HG03378 (cell line): Measurements from ENCODE around the gene MIF4GD.
"Not testable (repeated sequence)": the region's sequence is repeated elsewhere in the genome, so short reads cannot be mapped to it uniquely, and the experiment has no call there.

Experiments used
- ATAC-seq: cut with Tn5 transposase; IDR thresholded peaks from one replicate; pipeline ENCODE4 v1.9.1; 2021; ENCODE audit warnings: mild to moderate bottlenecking, moderate library complexity; ENCODE audit not compliant: unreplicated experiment

The MIF4GD gene

GRCh38 chr17:75262112-75262606 lies 8.9 kb downstream of the MIF4GD start:
- no peak for ATAC-seq

DNA sequence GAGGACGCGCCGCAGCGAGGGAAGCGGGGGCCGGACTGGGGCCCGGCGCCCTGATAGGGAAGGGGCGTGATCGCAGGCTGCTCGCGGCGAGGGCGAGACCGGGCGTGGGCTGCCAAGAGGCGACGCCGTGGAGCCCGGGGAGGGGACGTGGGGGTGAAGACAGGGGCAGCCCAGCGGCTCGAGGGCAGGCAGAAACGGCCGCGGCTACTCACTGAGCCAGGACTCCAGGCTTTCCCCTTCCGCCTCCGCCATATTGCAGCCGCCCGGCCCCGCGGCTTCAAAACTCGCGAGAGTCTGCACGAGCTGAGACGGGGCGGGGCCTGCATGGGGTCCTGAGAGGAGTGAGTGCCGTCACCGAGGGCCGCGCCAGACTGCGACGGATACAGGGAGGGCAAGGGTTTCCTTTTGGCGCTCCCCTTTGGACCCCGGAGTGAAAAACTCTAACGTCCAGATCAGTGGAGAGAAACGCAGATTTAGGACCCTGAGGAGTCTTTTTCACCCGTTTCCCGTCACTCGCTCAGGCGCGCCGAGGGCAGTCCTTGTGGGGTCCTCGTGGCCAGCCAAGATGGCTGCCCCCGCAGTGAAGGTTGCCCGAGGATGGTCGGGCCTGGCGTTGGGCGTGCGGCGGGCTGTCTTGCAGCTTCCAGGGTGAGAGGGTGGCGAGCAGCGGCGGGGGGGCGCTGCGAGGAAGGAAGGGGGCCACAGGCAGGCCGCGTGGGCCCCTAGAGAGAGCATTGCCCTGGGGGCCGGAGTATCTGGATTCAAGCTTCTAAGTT lies 9.5 kb downstream of the MIF4GD start, which contains the start of the genes GGA3 and MRPS7:
Gene GGA3, minus strand, starts transcription at position 271 of the 776 bp plus-strand sequence. Its CDS starts 19 bp downstream, at position 252.
Gene MRPS7, plus strand, starts transcription at position 544 of the 776 bp plus-strand sequence. Its CDS starts 22 bp downstream, at position 566.
- ATAC-seq = peak; percentile 60

DNA sequence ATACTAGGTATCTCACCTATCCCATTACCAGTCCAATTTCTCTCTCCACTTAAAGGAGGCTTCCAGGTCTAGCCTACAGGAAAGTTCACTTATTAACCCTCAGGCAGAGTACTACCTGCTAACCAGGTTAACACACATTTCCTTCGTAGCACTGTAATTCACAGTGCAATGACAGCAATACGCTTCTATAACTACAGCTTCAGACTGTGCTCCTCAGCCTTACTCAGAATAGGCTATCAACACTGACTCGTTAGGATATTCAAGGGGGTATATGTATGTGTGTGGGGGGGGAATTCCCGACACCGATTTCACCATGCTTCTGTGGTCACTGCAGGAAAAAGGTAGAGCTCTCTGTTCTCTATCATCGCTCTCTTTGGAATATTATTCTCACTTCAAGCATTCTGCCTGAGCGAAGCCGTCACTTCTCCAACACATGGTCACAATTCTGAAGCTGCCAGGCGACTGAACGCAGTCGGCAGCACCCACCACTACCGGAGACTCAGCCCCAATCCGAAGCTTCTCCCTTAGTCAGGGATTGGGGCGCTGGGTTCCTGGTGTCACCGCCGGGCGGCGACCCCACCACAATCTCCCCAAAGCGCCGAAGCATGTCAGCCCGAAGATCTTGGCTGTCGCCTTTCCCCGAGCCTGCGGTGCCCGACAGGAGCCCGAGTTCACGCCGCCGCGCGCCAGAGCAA lies 10.2 kb downstream of the MIF4GD start:
- ATAC-seq = peak; percentile 26

GRCh38 chr17:75257228-75257627 lies 13.8 kb downstream of the MIF4GD start:
- ATAC-seq = not testable (repeated sequence)

- ATAC-seq = not testable (repeated sequence)
Measured at GRCh38 chr17:75255954-75256698, 14.9 kb downstream of the MIF4GD start.

DNA sequence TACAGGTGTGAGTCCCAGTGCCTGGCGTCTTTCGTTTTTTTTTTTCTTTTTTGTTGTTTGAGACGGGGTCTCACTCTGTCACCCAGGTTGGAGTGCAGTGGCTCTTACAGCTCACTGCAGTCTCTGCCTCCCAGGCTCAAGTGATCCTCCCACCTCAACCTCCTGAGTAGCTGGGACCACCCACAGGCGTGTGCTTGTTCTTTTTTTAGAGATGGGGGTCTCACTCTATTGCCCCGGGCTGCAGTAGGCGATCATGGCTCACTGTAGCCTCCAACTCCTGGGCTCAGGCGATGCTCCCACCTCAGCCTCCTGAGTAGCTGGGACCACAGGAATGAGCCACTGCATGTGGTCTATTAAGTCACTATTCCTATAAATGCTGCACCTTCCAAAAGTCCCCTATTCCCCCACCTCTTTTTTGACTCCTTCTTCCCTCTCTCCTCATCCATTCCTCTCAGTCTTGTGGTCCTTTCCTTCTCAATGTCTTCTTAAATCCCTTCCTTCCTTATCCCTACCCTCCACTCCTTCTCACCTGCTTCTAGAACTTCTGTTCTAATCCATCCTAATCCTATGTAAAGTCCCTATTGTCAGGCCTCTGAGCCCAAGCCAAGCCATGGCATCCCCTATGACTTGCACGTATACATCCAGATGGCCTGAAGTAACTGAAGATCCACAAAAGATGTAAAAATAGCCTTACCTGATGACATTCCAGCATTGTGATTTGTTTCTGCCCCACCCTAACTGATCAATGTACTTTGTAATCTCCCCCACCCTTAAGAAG lies 18.8 kb downstream of the MIF4GD start:
- ATAC-seq = no peak

GRCh38 chr17:75250009-75250471 lies 21.0 kb downstream of the MIF4GD start:
- peak; percentile 87 for ATAC-seq

GRCh38 chr17:75249564-75249963 lies 21.5 kb downstream of the MIF4GD start:
- no peak for ATAC-seq

DNA sequence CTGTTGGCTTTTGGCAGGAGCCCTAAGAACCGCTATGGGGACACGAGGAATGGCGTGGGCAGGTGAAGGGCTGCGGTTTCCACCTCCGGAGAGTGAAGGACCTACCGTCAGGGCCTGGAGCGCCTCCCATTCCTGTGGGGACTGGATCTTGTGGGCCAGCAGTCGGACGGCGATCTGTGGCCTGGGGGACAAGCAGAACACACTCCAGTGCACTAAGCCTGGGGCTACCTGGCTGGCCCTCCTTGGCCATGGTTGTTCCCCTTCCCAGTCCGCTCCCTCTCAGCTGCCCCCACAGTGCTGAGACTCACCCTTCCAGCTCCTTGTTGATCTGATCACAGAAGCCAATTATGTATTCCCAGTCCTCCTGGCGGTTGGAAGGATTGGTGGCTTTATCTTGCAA lies 24.6 kb downstream of the MIF4GD start:
- ATAC-seq = no peak

GRCh38 chr17:75245011-75245410 lies 26.0 kb downstream of the MIF4GD start:
- ATAC-seq = no peak

DNA sequence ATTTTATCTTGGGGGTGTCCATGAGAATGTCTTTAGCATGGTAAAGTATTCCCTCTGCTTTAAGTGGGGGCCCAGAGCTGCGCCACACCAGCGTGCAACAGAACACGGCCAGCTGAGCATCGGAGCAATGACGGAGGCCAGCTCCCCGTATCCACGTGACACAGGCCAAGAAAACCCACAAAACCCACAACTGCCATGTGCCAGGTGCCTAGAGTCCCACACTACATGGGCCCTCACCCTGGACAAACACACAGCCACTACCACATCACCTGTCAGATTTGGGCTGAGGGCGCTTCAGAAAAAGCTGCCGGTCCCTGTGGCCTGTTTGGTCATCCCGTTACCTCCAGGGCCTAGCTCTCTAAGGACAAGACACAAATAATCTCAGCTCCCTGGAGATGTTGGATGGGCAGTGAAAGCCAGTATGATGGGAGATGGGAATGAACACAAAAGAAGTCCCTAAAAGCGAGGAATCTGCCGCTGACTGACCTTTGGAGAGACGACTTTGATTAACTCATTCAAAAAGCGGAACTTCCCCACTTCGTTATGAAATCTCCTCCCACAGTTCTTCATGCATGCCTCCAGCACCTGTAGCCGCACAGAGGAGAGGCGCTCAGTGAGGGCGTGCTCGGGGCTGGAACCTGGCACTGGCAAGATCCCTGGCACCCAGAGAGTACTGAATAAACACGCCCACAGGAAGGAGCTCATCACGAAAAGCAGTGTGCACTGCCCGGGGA lies 26.7 kb downstream of the MIF4GD start:
- ATAC-seq = no peak

- ATAC-seq = no peak
Measured at GRCh38 chr17:75242461-75243042, 28.5 kb downstream of the MIF4GD start.

GRCh38 chr17:75241996-75242460 lies 29.0 kb downstream of the MIF4GD start:
- no peak for ATAC-seq

DNA sequence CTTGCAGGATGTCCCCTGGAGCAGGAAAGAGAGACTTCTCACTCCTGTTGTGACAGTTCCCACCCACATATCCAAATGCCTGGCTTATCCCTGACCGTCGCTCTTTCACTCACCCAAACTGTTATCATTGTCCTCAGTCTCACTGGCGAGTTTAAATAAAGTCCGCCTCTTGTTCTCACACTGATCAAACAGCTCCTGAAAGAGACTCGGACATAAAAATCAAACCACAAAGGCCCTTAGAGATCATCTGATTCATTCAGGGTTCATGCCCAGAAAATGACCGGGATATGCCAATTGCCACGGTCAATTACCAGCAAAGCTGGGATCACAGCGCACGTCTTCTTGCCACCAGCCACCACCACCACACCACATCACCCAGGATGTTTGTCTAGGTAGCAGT lies 29.5 kb downstream of the MIF4GD start:
- ATAC-seq = no peak

- ATAC-seq = no peak
Measured at GRCh38 chr17:75241143-75241430, 29.9 kb downstream of the MIF4GD start.

- no peak for ATAC-seq
Measured at GRCh38 chr17:75240394-75241142, 30.5 kb downstream of the MIF4GD start.

DNA sequence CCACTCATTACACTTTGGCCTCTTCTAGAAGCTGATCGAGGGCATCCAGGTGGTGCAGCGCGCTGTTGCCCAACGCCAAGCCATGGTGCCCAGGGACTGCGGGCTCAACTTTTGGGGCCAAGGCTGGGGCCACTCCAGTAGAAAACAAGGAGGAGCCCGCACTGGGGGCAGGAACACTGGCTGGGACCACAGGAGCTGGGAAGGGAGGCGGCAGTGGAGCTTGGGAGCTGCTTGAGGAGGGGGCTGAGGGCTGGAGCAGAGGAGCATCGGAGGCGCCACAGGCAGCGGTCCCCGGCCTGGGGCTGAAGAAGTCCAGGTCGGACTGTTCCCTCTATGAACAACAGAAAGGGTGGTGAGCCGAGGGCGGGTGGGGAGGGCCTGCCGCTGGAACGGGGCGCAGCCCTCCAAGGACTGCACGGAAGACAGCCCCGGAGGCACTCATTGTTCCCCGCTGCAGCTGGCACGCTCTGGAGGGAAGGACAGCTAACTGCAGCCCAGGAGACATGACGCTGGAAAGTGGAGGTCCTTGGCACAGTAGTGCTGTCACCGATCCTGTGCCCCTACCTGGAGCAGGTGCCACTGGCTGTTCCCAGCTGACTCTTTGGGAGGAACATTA lies 31.1 kb downstream of the MIF4GD start:
- no peak for ATAC-seq

- ATAC-seq = no peak
Measured at GRCh38 chr17:75239214-75239613, 31.8 kb downstream of the MIF4GD start.
